KMS-11 (cell line): Measurements from ENCODE around the gene MRPS25.

ENCODE experiments used
- H2AFZ ChIP-seq: fragments of 200-600 bp; sonication (generic); 2 replicates; pipeline ENCODE4 v1.6.1; 2016; ENCODE audit warnings: antibody characterized with exemption, mixed run types, low read depth
- H3K27ac ChIP-seq: fragments of 200-600 bp; sonication (generic); 2 replicates; pipeline ENCODE4 v1.6.1; 2016; ENCODE audit warnings: mild to moderate bottlenecking, mixed run types
- H3K27me3 ChIP-seq: fragments of 200-600 bp; sonication (generic); 2 replicates; pipeline ENCODE4 v1.6.1; 2017; ENCODE audit warnings: mild to moderate bottlenecking, low read depth, mixed run types, moderate library complexity; ENCODE audit not compliant: insufficient read depth
- H3K36me3 ChIP-seq: fragments of 200-600 bp; sonication (generic); 2 replicates; pipeline ENCODE4 v1.6.1; 2017; ENCODE audit warnings: mild to moderate bottlenecking, mixed run types; ENCODE audit not compliant: insufficient read depth
- H3K4me1 ChIP-seq: fragments of 200-600 bp; sonication (generic); 2 replicates; pipeline ENCODE4 v1.6.1; 2016; ENCODE audit warnings: mild to moderate bottlenecking, low read depth, mixed run types; ENCODE audit not compliant: poor library complexity, severe bottlenecking
- H3K4me2 ChIP-seq: fragments of 200-600 bp; sonication (generic); 2 replicates; pipeline ENCODE4 v1.7.0; 2016; ENCODE audit warnings: mild to moderate bottlenecking, mixed run types
- H3K4me3 ChIP-seq: fragments of 200-600 bp; sonication (generic); IDR thresholded peaks from 2 replicates; pipeline ENCODE4 v1.6.1; 2017; ENCODE audit warnings: low read depth, low read length, mixed read lengths; ENCODE audit not compliant: insufficient read depth
- H3K79me2 ChIP-seq: fragments of 200-600 bp; sonication (generic); 2 replicates; pipeline ENCODE4 v1.6.1; 2016; ENCODE audit warnings: low read depth, mixed run types; ENCODE audit not compliant: insufficient read depth
- H3K9ac ChIP-seq: fragments of 200-600 bp; sonication (generic); 2 replicates; pipeline ENCODE4 v1.6.1; 2016; ENCODE audit warnings: mild to moderate bottlenecking, mixed run types
- H4K20me1 ChIP-seq: fragments of 200-600 bp; sonication (generic); 2 replicates; pipeline ENCODE4 v1.6.1; 2016; ENCODE audit warnings: mild to moderate bottlenecking, mixed run types; ENCODE audit not compliant: insufficient read depth
- TF ChIP-seq, protein P1 (sequence below): fragments of 200-600 bp; sonication (generic); conservative IDR thresholded peaks from 2 replicates; pipeline ENCODE4 v1.6.1; 2017; ENCODE audit warnings: low read depth, mild to moderate bottlenecking, antibody characterized with exemption, low read length, moderate library complexity, mixed read lengths

MRPS25 gene

DNA sequence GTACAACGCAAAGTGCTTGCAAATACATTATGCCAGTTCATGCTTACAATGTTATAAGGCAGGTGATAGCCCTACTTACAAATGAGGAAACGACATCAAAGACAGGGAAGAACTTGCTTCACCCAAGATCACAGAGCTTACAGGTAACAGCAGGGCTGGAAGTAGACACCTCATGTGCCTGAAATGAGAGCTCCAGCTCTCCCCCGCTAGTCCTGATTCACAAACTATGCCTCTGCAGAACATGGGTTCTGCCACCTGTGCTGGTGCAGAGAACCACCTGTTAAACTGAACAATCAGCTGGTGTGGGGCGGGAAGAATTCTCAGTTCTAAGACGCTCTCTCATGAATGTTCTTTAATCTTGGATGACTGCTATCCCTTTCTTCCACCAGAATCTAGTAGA, 26.5 kb upstream of the MRPS25 start:
- Histone ChIP-seq H2AFZ (no peak overlapping the region), H3K36me3 (no peaks in the 10 kb centered on the region)
- TF ChIP-seq, protein P1, sequence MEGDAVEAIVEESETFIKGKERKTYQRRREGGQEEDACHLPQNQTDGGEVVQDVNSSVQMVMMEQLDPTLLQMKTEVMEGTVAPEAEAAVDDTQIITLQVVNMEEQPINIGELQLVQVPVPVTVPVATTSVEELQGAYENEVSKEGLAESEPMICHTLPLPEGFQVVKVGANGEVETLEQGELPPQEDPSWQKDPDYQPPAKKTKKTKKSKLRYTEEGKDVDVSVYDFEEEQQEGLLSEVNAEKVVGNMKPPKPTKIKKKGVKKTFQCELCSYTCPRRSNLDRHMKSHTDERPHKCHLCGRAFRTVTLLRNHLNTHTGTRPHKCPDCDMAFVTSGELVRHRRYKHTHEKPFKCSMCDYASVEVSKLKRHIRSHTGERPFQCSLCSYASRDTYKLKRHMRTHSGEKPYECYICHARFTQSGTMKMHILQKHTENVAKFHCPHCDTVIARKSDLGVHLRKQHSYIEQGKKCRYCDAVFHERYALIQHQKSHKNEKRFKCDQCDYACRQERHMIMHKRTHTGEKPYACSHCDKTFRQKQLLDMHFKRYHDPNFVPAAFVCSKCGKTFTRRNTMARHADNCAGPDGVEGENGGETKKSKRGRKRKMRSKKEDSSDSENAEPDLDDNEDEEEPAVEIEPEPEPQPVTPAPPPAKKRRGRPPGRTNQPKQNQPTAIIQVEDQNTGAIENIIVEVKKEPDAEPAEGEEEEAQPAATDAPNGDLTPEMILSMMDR, result no peak

DNA sequence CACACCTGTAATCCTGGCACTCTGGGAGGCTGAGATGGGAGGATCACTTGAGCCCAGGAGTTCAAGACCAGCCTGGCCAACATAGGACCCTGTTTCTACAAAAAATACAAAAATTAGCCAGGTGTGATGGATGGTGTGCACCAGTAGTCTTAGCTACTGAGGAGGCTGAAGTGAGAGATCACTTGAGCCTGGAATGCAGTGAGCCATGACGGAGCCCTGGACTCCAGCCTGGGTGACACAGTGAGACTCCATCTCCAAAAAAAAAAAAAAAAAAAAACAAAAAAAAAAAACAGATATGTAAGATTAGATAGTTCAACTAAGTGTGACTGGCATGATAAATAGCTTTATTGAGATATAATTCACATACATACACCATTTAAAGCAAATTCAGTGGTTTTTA, 24.1 kb upstream of the MRPS25 start:
- Histone ChIP-seq H2AFZ (no peak overlapping the region), H3K27me3 (no peaks in the 10 kb centered on the region), H3K27ac (no peak overlapping the region), H4K20me1 (no peaks in the 10 kb centered on the region), H3K4me2 (no peak overlapping the region), H3K4me3 (no peak overlapping the region), H3K79me2 (no peaks in the 10 kb centered on the region), H3K9ac (no peak overlapping the region), H3K36me3 (no peaks in the 10 kb centered on the region), H3K4me1 (no peaks in the 10 kb centered on the region)
- TF ChIP-seq, protein P1, result no peak

More for the DNA sequence above, 26.5 kb upstream of the MRPS25 start:
- Histone ChIP-seq H3K4me2 (no peak overlapping the region), H3K4me3 (no peak overlapping the region), H3K4me1 (no peaks in the 10 kb centered on the region), H3K27me3 (no peaks in the 10 kb centered on the region), H3K9ac (no peak overlapping the region), H4K20me1 (no peaks in the 10 kb centered on the region), H3K27ac (no peak overlapping the region), H3K79me2 (no peaks in the 10 kb centered on the region)

DNA sequence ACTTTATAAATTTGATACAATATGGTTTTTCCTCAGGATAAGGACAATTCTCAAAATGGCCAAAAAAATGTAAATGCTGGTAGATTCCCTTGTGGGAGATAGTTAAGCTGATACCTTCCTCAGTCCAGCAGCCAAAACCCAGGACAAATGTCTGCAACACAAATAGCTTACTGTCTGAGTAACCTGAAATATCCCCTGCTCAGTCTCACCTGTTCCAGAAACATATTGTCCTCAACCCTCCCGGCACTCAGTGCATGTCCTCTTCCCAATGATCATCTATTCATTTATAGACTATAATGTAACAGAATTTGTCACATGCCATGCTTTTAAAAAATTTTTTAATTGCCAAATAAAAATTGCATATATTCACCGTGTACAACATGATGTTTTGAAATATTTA, 21.6 kb upstream of the MRPS25 start:
- H3K27ac ChIP-seq, result no peak overlapping the region
- H2AFZ ChIP-seq, result no peak overlapping the region
- H3K27me3 ChIP-seq, result no peaks in the 10 kb centered on the region
- no peak overlapping the region for H3K4me2 ChIP-seq
- no peaks in the 10 kb centered on the region for H3K36me3 ChIP-seq
- H3K4me1 ChIP-seq, result no peaks in the 10 kb centered on the region
- H3K79me2 ChIP-seq, result no peaks in the 10 kb centered on the region
- H4K20me1 ChIP-seq, result no peaks in the 10 kb centered on the region
- no peak overlapping the region for H3K9ac ChIP-seq
- no peak overlapping the region for H3K4me3 ChIP-seq
- TF ChIP-seq, protein P1, result no peak

DNA sequence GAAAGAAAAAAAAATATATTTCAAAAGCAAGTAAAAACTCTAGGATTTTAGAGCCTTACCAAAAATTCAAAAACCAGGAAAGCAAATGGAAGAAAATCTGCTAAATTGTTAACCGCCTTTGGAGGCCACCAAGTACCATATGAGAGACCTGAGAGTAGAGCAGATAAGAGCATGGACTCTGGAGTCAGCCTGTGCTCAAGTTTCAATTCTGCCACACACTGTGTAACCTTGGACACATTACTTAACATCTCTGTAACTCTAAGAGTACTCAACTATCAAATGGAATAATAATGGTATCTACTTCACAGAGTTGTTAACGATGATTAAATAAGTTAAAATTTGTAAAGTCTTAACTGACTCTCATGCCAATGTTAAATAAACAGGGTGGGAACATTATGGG, 21.1 kb upstream of the MRPS25 start:
- H3K36me3 ChIP-seq, result no peaks in the 10 kb centered on the region

More for the DNA sequence above, 21.1 kb upstream of the MRPS25 start:
- H3K79me2 ChIP-seq, result no peaks in the 10 kb centered on the region
- no peak overlapping the region for H2AFZ ChIP-seq
- no peaks in the 10 kb centered on the region for H3K4me1 ChIP-seq
- no peaks in the 10 kb centered on the region for H4K20me1 ChIP-seq
- H3K4me2 ChIP-seq, result no peak overlapping the region
- H3K27me3 ChIP-seq, result no peaks in the 10 kb centered on the region
- TF ChIP-seq, protein P1, result no peak
- H3K4me3 ChIP-seq, result no peak overlapping the region
- no peak overlapping the region for H3K9ac ChIP-seq
- no peak overlapping the region for H3K27ac ChIP-seq
